ENCODE measurements around the gene CECR2.

- TF ChIP-seq POLR2AphosphoS5 (IDR thresholded peaks at IDR 0.05; ENCODE audit: low read depth, low read length) (no peak), SIN3A (IDR thresholded peaks at IDR 0.05; ENCODE audit: borderline replicate concordance, insufficient read depth, low read length) (no peak)
- TF ChIP-seq, protein P1, sequence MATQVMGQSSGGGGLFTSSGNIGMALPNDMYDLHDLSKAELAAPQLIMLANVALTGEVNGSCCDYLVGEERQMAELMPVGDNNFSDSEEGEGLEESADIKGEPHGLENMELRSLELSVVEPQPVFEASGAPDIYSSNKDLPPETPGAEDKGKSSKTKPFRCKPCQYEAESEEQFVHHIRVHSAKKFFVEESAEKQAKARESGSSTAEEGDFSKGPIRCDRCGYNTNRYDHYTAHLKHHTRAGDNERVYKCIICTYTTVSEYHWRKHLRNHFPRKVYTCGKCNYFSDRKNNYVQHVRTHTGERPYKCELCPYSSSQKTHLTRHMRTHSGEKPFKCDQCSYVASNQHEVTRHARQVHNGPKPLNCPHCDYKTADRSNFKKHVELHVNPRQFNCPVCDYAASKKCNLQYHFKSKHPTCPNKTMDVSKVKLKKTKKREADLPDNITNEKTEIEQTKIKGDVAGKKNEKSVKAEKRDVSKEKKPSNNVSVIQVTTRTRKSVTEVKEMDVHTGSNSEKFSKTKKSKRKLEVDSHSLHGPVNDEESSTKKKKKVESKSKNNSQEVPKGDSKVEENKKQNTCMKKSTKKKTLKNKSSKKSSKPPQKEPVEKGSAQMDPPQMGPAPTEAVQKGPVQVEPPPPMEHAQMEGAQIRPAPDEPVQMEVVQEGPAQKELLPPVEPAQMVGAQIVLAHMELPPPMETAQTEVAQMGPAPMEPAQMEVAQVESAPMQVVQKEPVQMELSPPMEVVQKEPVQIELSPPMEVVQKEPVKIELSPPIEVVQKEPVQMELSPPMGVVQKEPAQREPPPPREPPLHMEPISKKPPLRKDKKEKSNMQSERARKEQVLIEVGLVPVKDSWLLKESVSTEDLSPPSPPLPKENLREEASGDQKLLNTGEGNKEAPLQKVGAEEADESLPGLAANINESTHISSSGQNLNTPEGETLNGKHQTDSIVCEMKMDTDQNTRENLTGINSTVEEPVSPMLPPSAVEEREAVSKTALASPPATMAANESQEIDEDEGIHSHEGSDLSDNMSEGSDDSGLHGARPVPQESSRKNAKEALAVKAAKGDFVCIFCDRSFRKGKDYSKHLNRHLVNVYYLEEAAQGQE (IDR thresholded peaks at IDR 0.05; ENCODE audit: insufficient read depth in 1 of 2, low read depth in 2 of 2, low read length in 2 of 2): no peak
Measured at GRCh38 chr22:17423616-17424015, 54.4 kb downstream of the CECR2 start.

Measured in PFSK-1 (cell line).